Upper lobe of left lung (tissue), 4 donors: ENCODE measurements around the gene MNAT1.

Experiments
- CTCF ChIP-seq, 6 experiments: fragments of 450-650 bp in 4 of 6; fragments of 200-600 bp in 2 of 6; sonication (generic) in 2 of 6; IDR thresholded peaks; one replicate each; pipeline ENCODE4 v1.5.1; 2016 to 2019; ENCODE audit warnings: antibody characterized with exemption in 6 of 6
- POLR2A ChIP-seq, 4 donors: fragments of 450-650 bp; IDR thresholded peaks; one replicate each; pipeline ENCODE4 v1.5.1; 2016 to 2017; ENCODE audit warnings: antibody characterized with exemption in 4 of 4, mild to moderate bottlenecking in 2 of 4
- POLR2AphosphoS5 ChIP-seq, 2 donors: sonication (generic); formaldehyde crosslinking; IDR thresholded peaks; one replicate each; pipeline ENCODE4 v1.5.1; 2017; ENCODE audit warnings: antibody characterized with exemption in 2 of 2

GRCh38 chr14:60757567-60758002, 23.0 kb downstream of the MNAT1 start:
- TF ChIP-seq CTCF (IDR thresholded peaks at IDR 0.05): no peak
- no peak for TF ChIP-seq POLR2AphosphoS5 (IDR thresholded peaks at IDR 0.05)
- no peak for TF ChIP-seq POLR2A (IDR thresholded peaks at IDR 0.05)
